GM21717 (cell line): ENCODE data around the gene E2F3.

Experiments used
- ATAC-seq: cut with Tn5 transposase; IDR thresholded peaks from one replicate; pipeline ENCODE4 v1.9.1; 2021; ENCODE audit warnings: mild to moderate bottlenecking, moderate library complexity; ENCODE audit not compliant: unreplicated experiment

E2F3 gene

GRCh38 chr6:20402092-20402341, 338 bp downstream of the E2F3 start:
- ATAC-seq = no peak

- peak; percentile 0 for ATAC-seq
Measured at GRCh38 chr6:20402342-20403069, 827 bp downstream of the E2F3 start.

- peak; percentile 46 for ATAC-seq
Measured at GRCh38 chr6:20403070-20403765, 1.5 kb downstream of the E2F3 start.

- ATAC-seq = peak; percentile 12
Measured at GRCh38 chr6:20403766-20404640, 2.3 kb downstream of the E2F3 start.

- peak; percentile 34 for ATAC-seq
Measured at GRCh38 chr6:20404641-20405032, 3.0 kb downstream of the E2F3 start.

GRCh38 chr6:20408851-20409250, 7.2 kb downstream of the E2F3 start:
- ATAC-seq = no peak

- peak; percentile 90 for ATAC-seq
Measured at GRCh38 chr6:20409427-20409971, 7.8 kb downstream of the E2F3 start.

GRCh38 chr6:20411544-20411943, 9.9 kb downstream of the E2F3 start:
- no peak for ATAC-seq

GRCh38 chr6:20411953-20412681, 10.4 kb downstream of the E2F3 start:
- ATAC-seq = no peak

- ATAC-seq = no peak
Measured at GRCh38 chr6:20412682-20413073, 11.0 kb downstream of the E2F3 start.

GRCh38 chr6:20413826-20414225, 12.1 kb downstream of the E2F3 start:
- ATAC-seq = no peak

- no peak for ATAC-seq
Measured at GRCh38 chr6:20414711-20415110, 13.0 kb downstream of the E2F3 start.

- no peak for ATAC-seq
Measured at GRCh38 chr6:20415304-20415703, 13.6 kb downstream of the E2F3 start.

GRCh38 chr6:20415712-20416454, 14.2 kb downstream of the E2F3 start:
- no peak for ATAC-seq

GRCh38 chr6:20416567-20417345, 15.1 kb downstream of the E2F3 start:
- ATAC-seq = no peak

GRCh38 chr6:20417819-20418218, 16.1 kb downstream of the E2F3 start:
- ATAC-seq = no peak

- ATAC-seq = no peak
Measured at GRCh38 chr6:20426177-20427082, 24.8 kb downstream of the E2F3 start.

- ATAC-seq = peak; percentile 89
Measured at GRCh38 chr6:20427856-20428255, 26.2 kb downstream of the E2F3 start.
